Loucy (cell line): ENCODE results near the gene PPP1R14C.

Experiments used
- H2AFZ ChIP-seq: fragments of 200-600 bp; sonication (generic); 2 replicates; pipeline ENCODE4 v1.6.0; 2016; ENCODE audit warnings: antibody characterized with exemption, mild to moderate bottlenecking, low read length, moderate library complexity
- H3F3A ChIP-seq: fragments of 200-600 bp; 2 replicates; pipeline ENCODE4 v1.6.0; 2016; ENCODE audit warnings: antibody characterized with exemption, low read depth, mild to moderate bottlenecking
- H3K27me3 ChIP-seq: fragments of 200-600 bp; sonication (generic); 2 replicates; pipeline ENCODE4 v1.6.1; 2014; ENCODE audit warnings: low read length, mild to moderate bottlenecking; ENCODE audit not compliant: insufficient read depth, poor library complexity, severe bottlenecking
- H3K36me3 ChIP-seq: fragments of 200-600 bp; sonication (generic); 2 replicates; pipeline ENCODE4 v1.6.1; 2016; ENCODE audit warnings: low read length; ENCODE audit not compliant: insufficient read depth
- H3K4me1 ChIP-seq: fragments of 200-600 bp; sonication (generic); 2 replicates; pipeline ENCODE4 v1.5.1; 2014; ENCODE audit warnings: low read length, mild to moderate bottlenecking; ENCODE audit not compliant: insufficient read depth, poor library complexity, severe bottlenecking
- H3K4me2 ChIP-seq: fragments of 200-600 bp; sonication (generic); 2 replicates; pipeline ENCODE4 v1.6.0; 2014; ENCODE audit warnings: antibody characterized with exemption, low read length, low read depth, mild to moderate bottlenecking; ENCODE audit not compliant: poor library complexity, severe bottlenecking
- H3K4me3 ChIP-seq: fragments of 200-600 bp; sonication (generic); 2 replicates; pipeline ENCODE4 v1.5.1; 2014; ENCODE audit warnings: low read length, mild to moderate bottlenecking, mixed read lengths; ENCODE audit not compliant: poor library complexity, severe bottlenecking
- H3K79me2 ChIP-seq: fragments of 200-600 bp; sonication (generic); 2 replicates; pipeline ENCODE4 v1.6.1; 2014; ENCODE audit warnings: low read length; ENCODE audit not compliant: insufficient read depth
- H3K9ac ChIP-seq: fragments of 200-600 bp; sonication (generic); 2 replicates; pipeline ENCODE4 v1.6.0; 2014; ENCODE audit warnings: mild to moderate bottlenecking, low read depth, low read length, moderate library complexity; ENCODE audit not compliant: poor library complexity, severe bottlenecking
- H3K9me2 ChIP-seq: fragments of 200-600 bp; sonication (generic); replicated peaks from 2 replicates; pipeline ENCODE4 v1.6.1; 2016; ENCODE audit warnings: low read depth, low read length, mixed read lengths
- H3K9me3 ChIP-seq: fragments of 200-600 bp; sonication (generic); 2 replicates; pipeline ENCODE4 v1.6.1; 2014; ENCODE audit warnings: mild to moderate bottlenecking, antibody characterized with exemption, low read length, low read depth; ENCODE audit not compliant: insufficient read depth
- H4K20me1 ChIP-seq: fragments of 200-600 bp; sonication (generic); 2 replicates; pipeline ENCODE4 v1.6.0; 2014; ENCODE audit warnings: antibody characterized with exemption, low read length, mild to moderate bottlenecking; ENCODE audit not compliant: insufficient read depth, poor library complexity, severe bottlenecking
- CTCF ChIP-seq: fragments of 200-600 bp; sonication (generic); conservative IDR thresholded peaks from 2 replicates; pipeline ENCODE4 v1.5.1; 2014; ENCODE audit warnings: mild to moderate bottlenecking, antibody characterized with exemption, low read length
- EZH2phosphoT487 ChIP-seq: fragments of 200-600 bp; IDR thresholded peaks from 2 replicates; pipeline ENCODE4 v1.6.1; 2018; ENCODE audit warnings: antibody characterized with exemption, mild to moderate bottlenecking, moderate library complexity, borderline replicate concordance

The PPP1R14C gene

DNA sequence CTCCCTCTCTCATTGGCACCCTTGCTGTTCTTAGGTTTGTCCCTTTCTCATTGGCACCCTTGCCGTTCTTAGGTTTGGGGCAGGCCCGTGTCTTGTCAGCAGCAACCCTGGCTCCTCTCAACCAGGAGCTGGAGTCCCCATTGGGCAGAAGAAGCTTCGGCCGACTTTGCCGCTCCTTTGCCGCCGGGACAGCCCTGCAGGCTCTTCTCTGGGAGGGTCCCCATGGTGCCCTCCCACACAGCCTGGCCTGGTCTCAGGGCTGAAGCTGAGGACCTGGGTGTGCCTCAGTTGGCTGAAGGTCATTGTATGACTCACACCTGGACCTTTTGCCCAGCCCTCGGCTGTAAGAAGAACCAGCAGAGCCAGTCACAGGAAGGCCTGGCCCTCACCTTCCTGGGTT lies 59.6 kb downstream of the PPP1R14C start:
- Histone ChIP-seq H3K79me2 (no peaks in the 10 kb centered on the region), H3K4me1 (peaks cover 13% of the 10 kb centered on the region), H3K4me3 (no peak overlapping the region), H3K36me3 (no peaks in the 10 kb centered on the region), H3K4me2 (no peak overlapping the region), H2AFZ (no peak overlapping the region), H3K9ac (no peak overlapping the region), H3K27me3 (no peaks in the 10 kb centered on the region), H3K9me2 (no peaks in the 10 kb centered on the region), H3F3A (no peaks in the 10 kb centered on the region), H3K9me3 (no peaks in the 10 kb centered on the region), H4K20me1 (no peaks in the 10 kb centered on the region)
- TF ChIP-seq EZH2phosphoT487 = no peak
- no peak for TF ChIP-seq CTCF

DNA sequence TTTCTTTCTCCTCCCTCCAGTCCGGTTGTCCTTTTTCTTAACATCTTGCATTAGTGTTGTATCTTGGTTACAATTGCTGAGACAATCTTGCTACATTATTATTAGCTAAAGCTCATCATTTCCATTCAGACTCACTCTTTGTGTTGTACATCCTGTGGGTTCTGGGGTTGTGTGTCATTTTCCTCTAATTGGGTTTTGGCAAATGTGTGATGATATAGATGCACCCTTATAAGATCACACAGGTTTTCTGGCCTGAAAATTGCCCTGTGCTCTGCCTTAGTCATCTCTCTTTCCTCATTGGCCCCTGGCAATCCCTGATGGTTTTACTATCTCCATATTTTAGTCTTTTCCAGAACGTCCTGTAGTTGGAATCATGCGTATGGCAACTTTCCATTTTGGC lies 60.1 kb downstream of the PPP1R14C start:
- Histone ChIP-seq H2AFZ (no peak overlapping the region), H3K4me3 (no peak overlapping the region), H3K4me1 (peaks cover 13% of the 10 kb centered on the region), H3K9me3 (no peaks in the 10 kb centered on the region), H3K36me3 (no peaks in the 10 kb centered on the region), H3K9me2 (no peaks in the 10 kb centered on the region), H3F3A (no peaks in the 10 kb centered on the region), H3K4me2 (no peak overlapping the region), H3K79me2 (no peaks in the 10 kb centered on the region), H4K20me1 (no peaks in the 10 kb centered on the region), H3K27me3 (no peaks in the 10 kb centered on the region), H3K9ac (no peak overlapping the region)
- TF ChIP-seq CTCF (no peak), EZH2phosphoT487 (no peak)

- no peaks in the 10 kb centered on the region for H3F3A ChIP-seq
- no peaks in the 10 kb centered on the region for H4K20me1 ChIP-seq
- H3K4me3 ChIP-seq = no peak overlapping the region
- H3K79me2 ChIP-seq = no peaks in the 10 kb centered on the region
- H3K9ac ChIP-seq = no peak overlapping the region
- no peaks in the 10 kb centered on the region for H3K9me3 ChIP-seq
- no peaks in the 10 kb centered on the region for H3K27me3 ChIP-seq
- TF ChIP-seq CTCF (no peak), EZH2phosphoT487 (no peak)
- H3K4me1 ChIP-seq = peaks cover 13% of the 10 kb centered on the region
- no peak overlapping the region for H3K4me2 ChIP-seq
- H3K36me3 ChIP-seq = no peaks in the 10 kb centered on the region
- H2AFZ ChIP-seq = no peak overlapping the region
- H3K9me2 ChIP-seq = no peaks in the 10 kb centered on the region
Observed at GRCh38 chr6:150203378-150203777, 60.5 kb downstream of the PPP1R14C start.
